ENCODE data around the gene SEC14L2.

SEC14L2 gene

DNA sequence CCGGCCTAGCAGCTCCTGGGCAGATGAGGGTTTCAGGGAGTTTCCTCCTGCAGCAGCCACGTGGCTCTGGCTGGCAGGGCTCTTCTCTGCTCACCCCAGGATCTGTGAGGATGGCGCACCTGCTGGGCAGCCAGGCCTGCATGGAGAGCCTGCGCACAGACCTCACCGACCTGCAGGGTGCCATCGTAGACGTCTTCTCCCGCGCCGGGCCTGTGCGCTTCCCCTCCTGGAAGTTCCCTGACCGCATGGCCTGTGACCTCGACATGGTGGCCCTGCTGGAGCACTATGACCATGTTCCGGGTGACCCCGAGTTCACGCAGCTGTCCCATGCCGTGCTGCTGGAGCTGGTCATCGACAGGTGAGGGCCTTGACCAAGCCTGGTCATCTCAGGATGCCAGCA, 30.9 kb upstream of the SEC14L2 start:
- no peak overlapping the region for H4K8ac ChIP-seq (ENCODE audit: low read depth, low read length)
- peak overlapping the region; percentile 56 for H2AK5ac ChIP-seq (ENCODE audit: low read depth, low read length)
- no peak overlapping the region for H3K4ac ChIP-seq (ENCODE audit: low read length)
- no peak overlapping the region for H3K4me3 ChIP-seq (ENCODE audit: low read length in 2 of 2)
- no peak overlapping the region for H3K14ac ChIP-seq (ENCODE audit: low read length)
- no peak overlapping the region for H4K91ac ChIP-seq (ENCODE audit: low read depth, low read length, poor library complexity)
- peaks cover 0 to 9% of the 10 kb centered on the region in 2 donors for H3K36me3 ChIP-seq (replicated peaks in 1 of 2; ENCODE audit: control insufficient read depth in 2 of 2, insufficient read depth in 2 of 2, low read length in 2 of 2)
- H3K4me1 ChIP-seq (ENCODE audit: control insufficient read depth in 2 of 2, insufficient read depth in 1 of 2, low read depth in 1 of 2, low read length in 2 of 2): peaks cover 0 to 3% of the 10 kb centered on the region in 2 donors
- H2BK15ac ChIP-seq (ENCODE audit: low read length): no peak overlapping the region
- no peak overlapping the region for H3K18ac ChIP-seq (ENCODE audit: low read length)
- H2BK120ac ChIP-seq (ENCODE audit: low read depth, low read length): no peak overlapping the region
- H3K27me3 ChIP-seq (ENCODE audit: control insufficient read depth in 3 of 3, insufficient read depth in 3 of 3, low read depth in 1 of 3, low read length in 3 of 3): no peaks in the 10 kb centered on the region
- peaks cover 2% of the 10 kb centered on the region for H3K79me1 ChIP-seq (ENCODE audit: low read depth, low read length)
- H2AFZ ChIP-seq (ENCODE audit: low read length): no peak overlapping the region
- H2BK5ac ChIP-seq (ENCODE audit: low read length): peak overlapping the region; percentile 75
- H3K9ac ChIP-seq (ENCODE audit: low read depth, low read length, poor library complexity): peak overlapping the region; percentile 60
- no peak overlapping the region for H3K27ac ChIP-seq (replicated peaks; ENCODE audit: low read length)
- H2BK12ac ChIP-seq (ENCODE audit: low read length): no peak overlapping the region
- no peak overlapping the region for H3K23ac ChIP-seq (ENCODE audit: low read depth, low read length, poor library complexity)
- no peaks in the 10 kb centered on the region for H3K9me3 ChIP-seq (replicated peaks in 1 of 2; ENCODE audit: control insufficient read depth in 2 of 2, insufficient read depth in 1 of 2, low read depth in 1 of 2, low read length in 2 of 2)
- no peak overlapping the region for H3K4me2 ChIP-seq (ENCODE audit: insufficient read depth, low read length, poor library complexity, severe bottlenecking)
- no peak for DNase-seq (ENCODE audit: low spot score)
- no CpG with 5 or more reads among the region's 18 CpGs for WGBS, 2 donors (ENCODE audit: extremely low coverage in 2 of 2, insufficient read length in 2 of 2, insufficient replicate concordance in 1 of 2)

DNA sequence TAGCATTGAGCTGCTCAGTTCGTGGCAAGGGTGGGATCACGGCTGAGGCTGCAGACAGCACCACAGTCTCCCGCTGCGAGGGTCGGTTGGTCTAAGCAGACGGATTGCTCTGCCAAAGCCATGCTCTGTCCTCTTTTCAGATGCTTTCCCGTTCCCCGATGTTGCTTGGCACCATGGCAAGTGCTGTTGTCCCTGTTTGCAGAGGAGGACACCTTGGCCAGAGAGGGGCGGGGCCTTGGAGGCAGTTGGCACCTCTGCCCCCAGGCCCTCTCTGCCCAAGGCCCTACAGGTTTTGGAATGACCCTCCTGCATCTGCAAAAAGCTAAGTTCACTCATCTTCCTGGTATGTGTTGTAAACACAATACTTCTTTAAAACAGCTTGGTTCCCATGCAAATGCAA, 28.4 kb upstream of the SEC14L2 start:
- H3K9me3 ChIP-seq (replicated peaks in 1 of 2; ENCODE audit: control insufficient read depth in 2 of 2, insufficient read depth in 1 of 2, low read depth in 1 of 2, low read length in 2 of 2): no peaks in the 10 kb centered on the region
- H2AFZ ChIP-seq (ENCODE audit: low read length): no peak overlapping the region
- no peak overlapping the region for H2BK15ac ChIP-seq (ENCODE audit: low read length)
- no peak overlapping the region for H3K4me2 ChIP-seq (ENCODE audit: insufficient read depth, low read length, poor library complexity, severe bottlenecking)
- no peak overlapping the region for H2BK5ac ChIP-seq (ENCODE audit: low read length)
- no peak overlapping the region for H3K9ac ChIP-seq (ENCODE audit: low read depth, low read length, poor library complexity)
- no peak overlapping the region for H3K18ac ChIP-seq (ENCODE audit: low read length)
- H2BK12ac ChIP-seq (ENCODE audit: low read length): no peak overlapping the region
- H2BK120ac ChIP-seq (ENCODE audit: low read depth, low read length): no peak overlapping the region
- H3K4me1 ChIP-seq (ENCODE audit: control insufficient read depth in 2 of 2, insufficient read depth in 1 of 2, low read depth in 1 of 2, low read length in 2 of 2): peaks cover 2 to 5% of the 10 kb centered on the region in 2 donors
- peak overlapping the region in 1 of 2 donors; percentile 53 for H3K4me3 ChIP-seq (ENCODE audit: low read length in 2 of 2)
- no CpG with 5 or more reads among the region's 9 CpGs for WGBS, 2 donors (ENCODE audit: extremely low coverage in 2 of 2, insufficient read length in 2 of 2, insufficient replicate concordance in 1 of 2)
- peaks cover 2% of the 10 kb centered on the region for H3K79me1 ChIP-seq (ENCODE audit: low read depth, low read length)
- H4K91ac ChIP-seq (ENCODE audit: low read depth, low read length, poor library complexity): no peak overlapping the region
- H4K8ac ChIP-seq (ENCODE audit: low read depth, low read length): no peak overlapping the region
- H3K4ac ChIP-seq (ENCODE audit: low read length): no peak overlapping the region
- no peaks in the 10 kb centered on the region for H3K27me3 ChIP-seq (ENCODE audit: control insufficient read depth in 3 of 3, insufficient read depth in 3 of 3, low read depth in 1 of 3, low read length in 3 of 3)
- H3K27ac ChIP-seq (replicated peaks; ENCODE audit: low read length): no peak overlapping the region
- H3K36me3 ChIP-seq (replicated peaks in 1 of 2; ENCODE audit: control insufficient read depth in 2 of 2, insufficient read depth in 2 of 2, low read length in 2 of 2): peaks cover 0 to 5% of the 10 kb centered on the region in 2 donors
- H3K23ac ChIP-seq (ENCODE audit: low read depth, low read length, poor library complexity): no peak overlapping the region
- H3K14ac ChIP-seq (ENCODE audit: low read length): no peak overlapping the region
- H2AK5ac ChIP-seq (ENCODE audit: low read depth, low read length): no peak overlapping the region
- DNase-seq (ENCODE audit: low spot score): no peak

DNA sequence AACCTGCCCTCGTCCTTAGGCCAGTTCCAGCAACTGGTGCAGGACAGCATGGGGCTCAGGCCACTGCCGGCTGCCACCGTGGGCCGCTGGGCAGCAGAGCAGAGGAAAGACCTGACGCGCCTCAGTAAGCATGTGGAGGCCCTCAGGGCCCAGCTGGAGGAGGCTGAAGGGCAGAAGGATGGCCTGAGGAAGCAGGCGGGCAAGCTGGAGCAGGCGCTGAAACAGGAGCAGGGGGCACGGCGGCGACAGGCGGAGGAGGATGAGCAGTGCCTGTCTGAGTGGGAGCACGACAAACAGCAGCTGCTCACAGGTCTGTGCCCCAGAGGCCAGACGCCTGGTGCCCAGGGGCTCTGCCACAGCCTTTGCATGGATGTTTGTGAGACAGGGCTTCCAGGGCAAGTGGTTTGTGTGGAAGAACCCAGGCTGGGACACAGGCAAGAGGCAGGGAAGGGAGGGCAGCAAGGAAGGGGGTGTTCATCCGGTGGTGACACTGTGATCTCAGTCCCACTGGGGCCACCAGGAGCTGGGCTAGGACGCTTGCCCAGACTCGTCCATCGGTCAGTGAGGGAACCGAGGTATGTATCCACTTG, 26.1 kb upstream of the SEC14L2 start:
- H4K91ac ChIP-seq (ENCODE audit: low read depth, low read length, poor library complexity): no peak overlapping the region
- peaks cover 2 to 6% of the 10 kb centered on the region in 2 donors for H3K4me1 ChIP-seq (ENCODE audit: control insufficient read depth in 2 of 2, insufficient read depth in 1 of 2, low read depth in 1 of 2, low read length in 2 of 2)
- H3K14ac ChIP-seq (ENCODE audit: low read length): no peak overlapping the region
- no peak overlapping the region for H2BK12ac ChIP-seq (ENCODE audit: low read length)
- no peak overlapping the region for H3K18ac ChIP-seq (ENCODE audit: low read length)
- H3K79me1 ChIP-seq (ENCODE audit: low read depth, low read length): peaks cover 2% of the 10 kb centered on the region
- no peak overlapping the region for H2BK5ac ChIP-seq (ENCODE audit: low read length)
- no peak overlapping the region for H3K27ac ChIP-seq (replicated peaks; ENCODE audit: low read length)
- no peak for DNase-seq (ENCODE audit: low spot score)
- H3K4me3 ChIP-seq (ENCODE audit: low read length in 2 of 2): no peak overlapping the region
- H2AFZ ChIP-seq (ENCODE audit: low read length): no peak overlapping the region
- H2BK15ac ChIP-seq (ENCODE audit: low read length): peak overlapping the region; percentile 25
- H3K27me3 ChIP-seq (ENCODE audit: control insufficient read depth in 3 of 3, insufficient read depth in 3 of 3, low read depth in 1 of 3, low read length in 3 of 3): no peaks in the 10 kb centered on the region
- no peak overlapping the region for H3K4ac ChIP-seq (ENCODE audit: low read length)
- H3K23ac ChIP-seq (ENCODE audit: low read depth, low read length, poor library complexity): peak overlapping the region; percentile 87
- no peak overlapping the region for H3K4me2 ChIP-seq (ENCODE audit: insufficient read depth, low read length, poor library complexity, severe bottlenecking)
- H2BK120ac ChIP-seq (ENCODE audit: low read depth, low read length): no peak overlapping the region
- WGBS, 2 donors (ENCODE audit: extremely low coverage in 2 of 2, insufficient read length in 2 of 2, insufficient replicate concordance in 1 of 2): no CpG with 5 or more reads among the region's 19 CpGs
- peaks cover 3 to 12% of the 10 kb centered on the region in 2 donors for H3K36me3 ChIP-seq (replicated peaks in 1 of 2; ENCODE audit: control insufficient read depth in 2 of 2, insufficient read depth in 2 of 2, low read length in 2 of 2)
- no peak overlapping the region for H3K9ac ChIP-seq (ENCODE audit: low read depth, low read length, poor library complexity)
- no peak overlapping the region for H4K8ac ChIP-seq (ENCODE audit: low read depth, low read length)
- no peaks in the 10 kb centered on the region for H3K9me3 ChIP-seq (replicated peaks in 1 of 2; ENCODE audit: control insufficient read depth in 2 of 2, insufficient read depth in 1 of 2, low read depth in 1 of 2, low read length in 2 of 2)
- no peak overlapping the region for H2AK5ac ChIP-seq (ENCODE audit: low read depth, low read length)

DNA sequence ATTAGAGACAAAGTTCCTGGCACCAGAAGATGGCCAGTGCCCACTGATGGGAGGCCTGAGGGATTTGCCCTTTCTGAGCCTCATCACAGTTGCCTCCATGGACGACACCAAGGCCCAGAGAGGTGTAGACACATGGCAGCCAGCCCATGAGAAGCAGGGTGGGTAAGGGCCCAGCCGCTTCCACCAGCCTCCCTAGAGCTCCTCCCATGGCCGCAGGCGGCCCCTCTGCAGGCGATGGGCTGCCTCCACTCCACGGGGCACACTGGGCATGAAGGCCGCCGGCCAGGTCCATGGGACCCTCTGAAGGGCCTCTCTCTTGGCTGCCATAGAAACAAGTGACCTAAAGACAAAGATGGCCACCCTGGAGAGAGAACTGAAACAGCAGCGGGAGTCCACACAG, 25.5 kb upstream of the SEC14L2 start:
- no peak overlapping the region for H2BK15ac ChIP-seq (ENCODE audit: low read length)
- no peak overlapping the region for H4K8ac ChIP-seq (ENCODE audit: low read depth, low read length)
- no peak overlapping the region for H3K4ac ChIP-seq (ENCODE audit: low read length)
- H3K79me1 ChIP-seq (ENCODE audit: low read depth, low read length): peaks cover 2% of the 10 kb centered on the region
- no peak overlapping the region for H3K27ac ChIP-seq (replicated peaks; ENCODE audit: low read length)
- H2BK120ac ChIP-seq (ENCODE audit: low read depth, low read length): no peak overlapping the region
- no peak overlapping the region for H2AK5ac ChIP-seq (ENCODE audit: low read depth, low read length)
- H3K4me1 ChIP-seq (ENCODE audit: control insufficient read depth in 2 of 2, insufficient read depth in 1 of 2, low read depth in 1 of 2, low read length in 2 of 2): peaks cover 2 to 6% of the 10 kb centered on the region in 2 donors
- H3K36me3 ChIP-seq (replicated peaks in 1 of 2; ENCODE audit: control insufficient read depth in 2 of 2, insufficient read depth in 2 of 2, low read length in 2 of 2): peaks cover 3 to 9% of the 10 kb centered on the region in 2 donors
- H3K4me3 ChIP-seq (ENCODE audit: low read length in 2 of 2): no peak overlapping the region
- H3K9ac ChIP-seq (ENCODE audit: low read depth, low read length, poor library complexity): no peak overlapping the region
- WGBS, 2 donors (ENCODE audit: extremely low coverage in 2 of 2, insufficient read length in 2 of 2, insufficient replicate concordance in 1 of 2): no CpG with 5 or more reads among the region's 9 CpGs
- H2AFZ ChIP-seq (ENCODE audit: low read length): no peak overlapping the region
- no peak overlapping the region for H2BK5ac ChIP-seq (ENCODE audit: low read length)
- H3K23ac ChIP-seq (ENCODE audit: low read depth, low read length, poor library complexity): no peak overlapping the region
- H3K14ac ChIP-seq (ENCODE audit: low read length): no peak overlapping the region
- no peaks in the 10 kb centered on the region for H3K27me3 ChIP-seq (ENCODE audit: control insufficient read depth in 3 of 3, insufficient read depth in 3 of 3, low read depth in 1 of 3, low read length in 3 of 3)
- no peak for DNase-seq (ENCODE audit: low spot score)
- H3K9me3 ChIP-seq (replicated peaks in 1 of 2; ENCODE audit: control insufficient read depth in 2 of 2, insufficient read depth in 1 of 2, low read depth in 1 of 2, low read length in 2 of 2): no peaks in the 10 kb centered on the region
- no peak overlapping the region for H2BK12ac ChIP-seq (ENCODE audit: low read length)
- H4K91ac ChIP-seq (ENCODE audit: low read depth, low read length, poor library complexity): no peak overlapping the region
- H3K18ac ChIP-seq (ENCODE audit: low read length): no peak overlapping the region
- no peak overlapping the region for H3K4me2 ChIP-seq (ENCODE audit: insufficient read depth, low read length, poor library complexity, severe bottlenecking)
